ENCODE results near the gene TRAFD1. TPM values are rescaled to one million over a fixed set of nuclear protein-coding genes. Genes with fewer than 3 reads are reported as not detected.

Gene TRAFD1
- total RNA-seq, 2 donors from 2014 or later = 22.8 to 37.2 TPM

DNA sequence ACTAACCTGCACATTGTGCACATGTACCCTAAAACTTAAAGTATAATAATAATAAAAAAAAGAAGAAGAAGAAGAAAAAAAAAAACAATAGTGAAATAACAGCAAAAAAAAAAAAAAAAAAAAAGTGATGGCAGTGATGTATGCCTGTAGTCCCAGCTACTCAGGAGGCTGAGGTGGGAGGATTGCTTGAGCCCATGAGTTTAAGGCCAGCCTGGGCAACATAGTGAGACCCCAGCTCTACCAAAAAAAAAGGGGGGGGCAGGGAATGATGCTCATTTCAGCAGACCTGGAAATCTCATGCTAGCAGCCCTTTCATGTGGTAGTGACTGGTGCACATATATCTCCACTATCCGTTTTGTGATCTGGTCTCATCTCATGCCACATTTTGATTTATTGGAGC, 20.8 kb downstream of the TRAFD1 start:
- Histone ChIP-seq H3K4me3 (no peak overlapping the region), H3K4me1 (no peaks in the 10 kb centered on the region), H3K27ac (no peak overlapping the region), H3K9ac (ENCODE audit: low read depth in 2 of 2, low read length in 2 of 2) (no peak overlapping the region), H3K36me3 (peaks cover 31% of the 10 kb centered on the region), H3K9me3 (no peaks in the 10 kb centered on the region), H3K27me3 (no peaks in the 10 kb centered on the region)
- no peak for DNase-seq
- TF ChIP-seq, protein P1, sequence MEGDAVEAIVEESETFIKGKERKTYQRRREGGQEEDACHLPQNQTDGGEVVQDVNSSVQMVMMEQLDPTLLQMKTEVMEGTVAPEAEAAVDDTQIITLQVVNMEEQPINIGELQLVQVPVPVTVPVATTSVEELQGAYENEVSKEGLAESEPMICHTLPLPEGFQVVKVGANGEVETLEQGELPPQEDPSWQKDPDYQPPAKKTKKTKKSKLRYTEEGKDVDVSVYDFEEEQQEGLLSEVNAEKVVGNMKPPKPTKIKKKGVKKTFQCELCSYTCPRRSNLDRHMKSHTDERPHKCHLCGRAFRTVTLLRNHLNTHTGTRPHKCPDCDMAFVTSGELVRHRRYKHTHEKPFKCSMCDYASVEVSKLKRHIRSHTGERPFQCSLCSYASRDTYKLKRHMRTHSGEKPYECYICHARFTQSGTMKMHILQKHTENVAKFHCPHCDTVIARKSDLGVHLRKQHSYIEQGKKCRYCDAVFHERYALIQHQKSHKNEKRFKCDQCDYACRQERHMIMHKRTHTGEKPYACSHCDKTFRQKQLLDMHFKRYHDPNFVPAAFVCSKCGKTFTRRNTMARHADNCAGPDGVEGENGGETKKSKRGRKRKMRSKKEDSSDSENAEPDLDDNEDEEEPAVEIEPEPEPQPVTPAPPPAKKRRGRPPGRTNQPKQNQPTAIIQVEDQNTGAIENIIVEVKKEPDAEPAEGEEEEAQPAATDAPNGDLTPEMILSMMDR (IDR thresholded peaks at IDR 0.05) = no peak
- intact Hi-C loops (cut with DNase I) = no loop called here

- intact Hi-C loops (cut with DNase I) = no loop called here
Measured at GRCh38 chr12:112148031-112148513, 22.7 kb downstream of the TRAFD1 start.

GRCh38 chr12:112149596-112149995, 24.2 kb downstream of the TRAFD1 start:
- peaks cover 38% of the 10 kb centered on the region for H3K36me3 ChIP-seq
- H3K9ac ChIP-seq (ENCODE audit: low read depth in 2 of 2, low read length in 2 of 2) = no peak overlapping the region
- no peaks in the 10 kb centered on the region for H3K4me1 ChIP-seq
- no peak overlapping the region for H3K27ac ChIP-seq
- DNase-seq = no peak
- H3K27me3 ChIP-seq = no peaks in the 10 kb centered on the region
- H3K9me3 ChIP-seq = no peaks in the 10 kb centered on the region
- no peak overlapping the region for H3K4me3 ChIP-seq
- TF ChIP-seq, protein P1 (IDR thresholded peaks at IDR 0.05) = no peak
- intact Hi-C loops (cut with DNase I) = no loop called here

More at GRCh38 chr12:112148031-112148513, 22.7 kb downstream of the TRAFD1 start:
- Histone ChIP-seq H3K4me1 (no peaks in the 10 kb centered on the region), H3K9ac (ENCODE audit: low read depth in 2 of 2, low read length in 2 of 2) (no peak overlapping the region), H3K9me3 (no peaks in the 10 kb centered on the region), H3K27ac (no peak overlapping the region), H3K27me3 (no peaks in the 10 kb centered on the region), H3K36me3 (peaks cover 43% of the 10 kb centered on the region), H3K4me3 (no peak overlapping the region)
- TF ChIP-seq, protein P1 (IDR thresholded peaks at IDR 0.05) = no peak
- no peak for DNase-seq

DNA sequence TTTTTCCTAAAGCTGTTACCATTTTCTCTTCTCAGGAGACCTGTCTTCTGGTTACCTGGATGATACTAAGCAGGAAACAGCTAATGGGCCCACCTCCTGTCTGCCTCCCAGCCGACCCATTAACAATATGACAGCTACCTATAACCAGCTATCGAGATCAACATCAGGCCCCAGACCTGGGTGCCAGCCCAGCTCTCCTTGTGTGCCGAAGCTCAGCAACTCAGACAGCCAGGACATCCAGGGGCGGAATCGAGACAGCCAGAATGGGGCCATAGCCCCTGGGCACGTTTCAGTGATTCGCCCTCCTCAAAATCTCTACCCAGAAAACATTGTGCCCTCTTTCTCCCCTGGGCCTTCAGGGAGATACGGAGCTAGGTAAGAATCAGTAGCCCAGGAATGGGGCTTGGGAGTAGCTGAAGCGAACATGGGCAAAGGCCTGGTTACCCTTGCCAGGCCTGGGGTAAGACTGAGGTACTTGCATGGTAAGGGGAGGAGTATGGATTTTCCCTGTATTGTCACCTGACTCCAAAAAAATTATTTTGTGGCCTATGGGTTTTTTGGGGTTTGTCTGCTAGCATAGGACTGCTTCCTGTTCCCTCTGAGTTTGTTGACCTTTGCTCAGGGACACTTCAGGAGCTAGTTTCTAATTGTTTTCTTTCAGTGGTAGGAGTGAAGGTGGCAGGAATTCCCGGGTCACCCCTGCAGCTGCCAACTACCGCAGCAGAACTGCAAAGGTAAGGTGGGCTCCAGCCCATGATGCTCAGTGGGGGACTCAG, 26.6 kb downstream of the TRAFD1 start:
- H3K27ac ChIP-seq = no peak overlapping the region
- TF ChIP-seq, protein P1 (IDR thresholded peaks at IDR 0.05) = no peak
- H3K36me3 ChIP-seq = peaks cover 29% of the 10 kb centered on the region
- H3K27me3 ChIP-seq = no peaks in the 10 kb centered on the region
- no peak for DNase-seq
- no peaks in the 10 kb centered on the region for H3K9me3 ChIP-seq
- intact Hi-C loops (cut with DNase I) = no loop called here
- no peaks in the 10 kb centered on the region for H3K4me1 ChIP-seq
- no peak overlapping the region for H3K9ac ChIP-seq (ENCODE audit: low read depth in 2 of 2, low read length in 2 of 2)
- no peak overlapping the region for H3K4me3 ChIP-seq

- H3K9me3 ChIP-seq = no peaks in the 10 kb centered on the region
- intact Hi-C loops (cut with DNase I) = no loop called here
- H3K27me3 ChIP-seq = no peaks in the 10 kb centered on the region
- H3K9ac ChIP-seq (ENCODE audit: low read depth in 2 of 2, low read length in 2 of 2) = no peak overlapping the region
- TF ChIP-seq, protein P1 (IDR thresholded peaks at IDR 0.05) = no peak
- DNase-seq = no peak
- no peak overlapping the region for H3K27ac ChIP-seq
- H3K36me3 ChIP-seq = peaks cover 25% of the 10 kb centered on the region
- H3K4me1 ChIP-seq = no peaks in the 10 kb centered on the region
- no peak overlapping the region for H3K4me3 ChIP-seq
Measured at GRCh38 chr12:112153181-112153892, 28.0 kb downstream of the TRAFD1 start.

All from colonic mucosa (tissue), 4 donors.